MCF 10A (cell line): ENCODE data around the gene ZNF467. TPM values are rescaled to one million over a fixed set of nuclear protein-coding genes. Genes with fewer than 3 reads are reported as not detected.

ENCODE experiments used
- BruUV-seq: library from RNA; stranded (reverse); fragments of 400-500 nt; replicated peaks from 2 replicates; lab custom pipeline; 2021; lab: Mats Ljungman, UMichigan
- CTCF ChIA-PET: fragments of 300-600 bp; sonication (Branson Sonifier 250); formaldehyde crosslinking; extraction: SDS; loops from one replicate; lab custom pipeline; 2021; ENCODE audit warnings: antibody characterized with exemption, inconsistent platforms; lab: Yijun Ruan, JAX
- POLR2A ChIA-PET: fragments of 300-600, 350-650 bp; sonication (Branson Sonifier 250); formaldehyde crosslinking; extraction: SDS; loops from one replicate; lab custom pipeline; 2020; ENCODE audit warnings: antibody characterized with exemption, inconsistent platforms; lab: Yijun Ruan, JAX
- DNase-seq: peaks from one replicate; pipeline ENCODE4 v3.0.0-alpha.2; 2018; ENCODE audit not compliant: unreplicated experiment
- H3K27ac Mint-ChIP-seq: one replicate; pipeline ENCODE4 v1.8.0; 2022; ENCODE audit warnings: mild to moderate bottlenecking, low read depth, mixed read lengths; ENCODE audit not compliant: unreplicated experiment
- H3K27me3 Mint-ChIP-seq: one replicate; pipeline ENCODE4 v1.8.0; 2022; ENCODE audit warnings: mixed read lengths; ENCODE audit not compliant: insufficient read depth, unreplicated experiment
- H3K36me3 Mint-ChIP-seq: one replicate; pipeline ENCODE4 v1.8.0; 2022; ENCODE audit warnings: mild to moderate bottlenecking, moderate library complexity, mixed read lengths; ENCODE audit not compliant: insufficient read depth, unreplicated experiment
- H3K4me1 Mint-ChIP-seq: one replicate; pipeline ENCODE4 v1.8.0; 2022; ENCODE audit warnings: mixed read lengths; ENCODE audit not compliant: insufficient read depth, unreplicated experiment
- H3K4me3 Mint-ChIP-seq: one replicate; pipeline ENCODE4 v1.8.0; 2022; ENCODE audit warnings: mild to moderate bottlenecking, moderate library complexity, mixed read lengths; ENCODE audit not compliant: unreplicated experiment
- H3K9me3 Mint-ChIP-seq: one replicate; pipeline ENCODE4 v1.8.0; 2022; ENCODE audit warnings: mixed read lengths; ENCODE audit not compliant: unreplicated experiment
- CTCF ChIP-seq: fragments of 200-600 bp; IDR thresholded peaks from one replicate; pipeline ENCODE4 v1.8.0; 2022; ENCODE audit warnings: antibody characterized with exemption, mild to moderate bottlenecking; ENCODE audit not compliant: unreplicated experiment
- intact Hi-C: fragments of 100-400 bp; cut with micrococcal nuclease; formaldehyde crosslinking; loops from 2 replicates; pipeline ENCODE4 v1.14.1; 2022
- total RNA-seq: library from RNA; stranded (reverse); gene quantifications from 2 replicates; pipeline ENCODE4 v1.2.3, GENCODE V29; 2022

Gene ZNF467
- total RNA-seq, 1 experiment from 2014 or later = 3.7 TPM

GRCh38 chr7:149760538-149760937, 12.8 kb downstream of the ZNF467 start:
- H3K4me1 Mint-ChIP-seq = peaks cover 5% of the 10 kb centered on the region
- H3K36me3 Mint-ChIP-seq = no peaks in the 10 kb centered on the region
- no peaks in the 10 kb centered on the region for H3K9me3 Mint-ChIP-seq
- no TSS peak for BruUV-seq
- no peak overlapping the region for H3K27ac Mint-ChIP-seq
- H3K27me3 Mint-ChIP-seq = peaks cover 24% of the 10 kb centered on the region
- POLR2A ChIA-PET = interaction anchor here (0.6 kb wide), 1 partner anchor 60 kb away, joined by 3 read pairs; no protein-coding TSS in a partner anchor
- CTCF ChIA-PET = interaction anchor here (0.6 to 3.6 kb wide), 3 partner anchors 18 to 89 kb away, joined by 3 to 13 read pairs (median 4); no protein-coding TSS in a partner anchor
- TF ChIP-seq CTCF = no peak
- DNase-seq = no peak
- H3K4me3 Mint-ChIP-seq = no peak overlapping the region
- intact Hi-C loops = no loop called here

- no peak for DNase-seq
- Mint-ChIP-seq H3K36me3 (no peaks in the 10 kb centered on the region), H3K9me3 (no peaks in the 10 kb centered on the region), H3K27ac (no peak overlapping the region), H3K4me1 (peaks cover 5% of the 10 kb centered on the region), H3K4me3 (no peak overlapping the region), H3K27me3 (peaks cover 24% of the 10 kb centered on the region)
- intact Hi-C loops = no loop called here
- no TSS peak for BruUV-seq
- no peak for TF ChIP-seq CTCF
- CTCF ChIA-PET = interaction anchor here (0.6 to 3.6 kb wide), 4 partner anchors 9 to 449 kb away, joined by 3 to 13 read pairs (median 3); no protein-coding TSS in a partner anchor
- POLR2A ChIA-PET = no interaction called here
Measured at GRCh38 chr7:149759093-149759860, 14.1 kb downstream of the ZNF467 start.

- no peaks in the 10 kb centered on the region for H3K27me3 Mint-ChIP-seq
- CTCF ChIA-PET = interaction anchor here (0.6 to 3.8 kb wide), 6 partner anchors 11 to 540 kb away, joined by 3 to 28 read pairs (median 4); no protein-coding TSS in a partner anchor
- no peaks in the 10 kb centered on the region for H3K4me1 Mint-ChIP-seq
- no peak overlapping the region for H3K27ac Mint-ChIP-seq
- no peaks in the 10 kb centered on the region for H3K36me3 Mint-ChIP-seq
- peak; percentile 60 for DNase-seq
- H3K9me3 Mint-ChIP-seq = no peaks in the 10 kb centered on the region
- intact Hi-C loops = loop anchor here (1.0 kb wide), 1 partner anchor 91 kb away; no protein-coding TSS in a partner anchor
- BruUV-seq = no TSS peak
- TF ChIP-seq CTCF = peak; percentile 44
- POLR2A ChIA-PET = no interaction called here
- H3K4me3 Mint-ChIP-seq = no peak overlapping the region
Measured at GRCh38 chr7:149753375-149754233, 19.8 kb downstream of the ZNF467 start.
